Trophoblast cell (in vitro differentiated cells and primary cell): ENCODE measurements around the gene TAGLN3.
A peak's percentile ranks its signal among the peaks of the same experiment; 100 is the strongest.

ENCODE experiments used
- DNase-seq, 2 donors: peaks; one replicate each; pipeline ENCODE4 v3.0.0-alpha.2; 2016
- H2AFZ ChIP-seq: 2 replicates; pipeline ENCODE4 v1.6.1; 2013; ENCODE audit warnings: low read length, moderate library complexity, mild to moderate bottlenecking; ENCODE audit not compliant: insufficient read depth, poor library complexity
- H2AK5ac ChIP-seq: 2 replicates; pipeline ENCODE4 v1.6.1; 2013; ENCODE audit warnings: mild to moderate bottlenecking, low read length
- H2BK120ac ChIP-seq: 2 replicates; pipeline ENCODE4 v1.6.1; 2013; ENCODE audit warnings: low read length, mild to moderate bottlenecking, moderate library complexity; ENCODE audit not compliant: insufficient read depth, poor library complexity
- H2BK12ac ChIP-seq: 2 replicates; pipeline ENCODE4 v1.6.1; 2013; ENCODE audit warnings: mild to moderate bottlenecking, low read length, moderate library complexity
- H2BK5ac ChIP-seq: 2 replicates; pipeline ENCODE4 v1.6.1; 2013; ENCODE audit warnings: low read length, low read depth, moderate library complexity, mild to moderate bottlenecking; ENCODE audit not compliant: poor library complexity
- H3K14ac ChIP-seq: 2 replicates; pipeline ENCODE4 v1.6.1; 2013; ENCODE audit warnings: mild to moderate bottlenecking, low read length
- H3K18ac ChIP-seq: 2 replicates; pipeline ENCODE4 v1.6.1; 2013; ENCODE audit warnings: mild to moderate bottlenecking, low read length
- H3K23ac ChIP-seq: 2 replicates; pipeline ENCODE4 v1.6.1; 2013; ENCODE audit warnings: low read length
- H3K27ac ChIP-seq: 2 replicates; pipeline ENCODE4 v1.5.1; 2013; ENCODE audit warnings: low read depth, mild to moderate bottlenecking, inconsistent platforms, low read length, moderate library complexity
- H3K27me3 ChIP-seq: 2 replicates; pipeline ENCODE4 v1.6.1; 2013; ENCODE audit warnings: inconsistent platforms, mild to moderate bottlenecking, low read length, moderate library complexity; ENCODE audit not compliant: insufficient read depth
- H3K36me3 ChIP-seq, 2 experiments: 1 replicate in 1 of 2; 2 replicates in 1 of 2; pipeline ENCODE4 v1.6.1; 2013; ENCODE audit warnings: low read length in 2 of 2, mild to moderate bottlenecking in 2 of 2, moderate library complexity in 1 of 2; ENCODE audit not compliant: insufficient read depth in 2 of 2, control insufficient read depth in 1 of 2
- H3K4ac ChIP-seq: 2 replicates; pipeline ENCODE4 v1.6.1; 2013; ENCODE audit warnings: low read depth, mild to moderate bottlenecking, low read length, moderate library complexity
- H3K4me1 ChIP-seq, 2 experiments: 1 replicate in 1 of 2; 2 replicates in 1 of 2; pipeline ENCODE4 v1.6.1; 2013; ENCODE audit warnings: low read length in 2 of 2, mild to moderate bottlenecking in 2 of 2, moderate library complexity in 1 of 2; ENCODE audit not compliant: insufficient read depth in 2 of 2, control insufficient read depth in 1 of 2
- H3K4me2 ChIP-seq: 2 replicates; pipeline ENCODE4 v1.6.1; 2013; ENCODE audit warnings: inconsistent platforms, mild to moderate bottlenecking, low read length, moderate library complexity
- H3K4me3 ChIP-seq: 2 replicates; pipeline ENCODE4 v1.5.1; 2013; ENCODE audit warnings: mild to moderate bottlenecking, low read depth, low read length, inconsistent platforms
- H3K79me1 ChIP-seq: one replicate; pipeline ENCODE4 v1.6.1; 2013; ENCODE audit warnings: low read length
- H3K79me2 ChIP-seq: 2 replicates; pipeline ENCODE4 v1.6.1; 2013; ENCODE audit warnings: low read length, mild to moderate bottlenecking; ENCODE audit not compliant: control insufficient read depth, insufficient read depth, poor library complexity
- H3K9ac ChIP-seq: 2 replicates; pipeline ENCODE4 v1.6.1; 2013; ENCODE audit warnings: mild to moderate bottlenecking, low read length
- H3K9me3 ChIP-seq: 2 replicates; pipeline ENCODE4 v1.6.1; 2013; ENCODE audit warnings: low read depth, mild to moderate bottlenecking, control low read depth, inconsistent platforms, low read length; ENCODE audit not compliant: insufficient read depth
- H4K12ac ChIP-seq: 2 replicates; pipeline ENCODE4 v1.6.1; 2013; ENCODE audit warnings: low read depth, mild to moderate bottlenecking, low read length, moderate library complexity
- H4K8ac ChIP-seq: 2 replicates; pipeline ENCODE4 v1.6.1; 2013; ENCODE audit warnings: low read depth, mild to moderate bottlenecking, low read length, moderate library complexity
- H4K91ac ChIP-seq: one replicate; pipeline ENCODE4 v1.6.1; 2013; ENCODE audit warnings: low read depth, mild to moderate bottlenecking, low read length, moderate library complexity
- WGBS: extraction: QIAGEN DNeasy Blood & Tissue Kit; methylation state at CpG from one replicate; pipeline ENCODE4 v1.1.7; 2013; ENCODE audit warnings: missing lambda C conversion rate; ENCODE audit not compliant: insufficient read length, insufficient coverage; ENCODE audit errors: extremely low coverage; 5-methylcytosine and 5-hydroxymethylcytosine counted together

The TAGLN3 gene

GRCh38 chr3:111971533-111972130 is 27.1 kb upstream of the TAGLN3 start:
- Histone ChIP-seq H3K4ac (no peak overlapping the region), H4K8ac (no peak overlapping the region), H3K79me1 (no peaks in the 10 kb centered on the region), H3K4me2 (no peak overlapping the region), H2BK5ac (no peak overlapping the region), H4K91ac (no peak overlapping the region), H2BK12ac (no peak overlapping the region), H3K23ac (peak overlapping the region; percentile 14), H2AK5ac (no peak overlapping the region), H3K27ac (no peak overlapping the region), H3K4me1 (no peaks in the 10 kb centered on the region), H3K9me3 (no peaks in the 10 kb centered on the region), H3K4me3 (peak overlapping the region; percentile 45), H2BK120ac (no peak overlapping the region), H3K9ac (no peak overlapping the region), H3K79me2 (no peaks in the 10 kb centered on the region), H3K14ac (no peak overlapping the region), H4K12ac (no peak overlapping the region), H3K36me3 (peaks cover 6 to 13% of the 10 kb centered on the region in 2 experiments), H3K27me3 (no peaks in the 10 kb centered on the region), H3K18ac (no peak overlapping the region), H2AFZ (no peak overlapping the region)
- no CpG with 5 or more reads among the region's 11 CpGs for WGBS
- DNase-seq = peak in 1 of 2 donors; percentile 13

- no peak overlapping the region for H4K91ac ChIP-seq
- H3K27me3 ChIP-seq = no peaks in the 10 kb centered on the region
- no peak overlapping the region for H2AK5ac ChIP-seq
- H2BK12ac ChIP-seq = no peak overlapping the region
- no peak overlapping the region for H2BK5ac ChIP-seq
- no peak overlapping the region for H3K23ac ChIP-seq
- H3K79me2 ChIP-seq = no peaks in the 10 kb centered on the region
- H3K9me3 ChIP-seq = no peaks in the 10 kb centered on the region
- H3K4me3 ChIP-seq = no peak overlapping the region
- H3K4me2 ChIP-seq = no peak overlapping the region
- no peaks in the 10 kb centered on the region for H3K79me1 ChIP-seq
- H3K4ac ChIP-seq = no peak overlapping the region
- no peak overlapping the region for H3K9ac ChIP-seq
- no CpG with 5 or more reads among the region's 3 CpGs for WGBS
- H4K12ac ChIP-seq = no peak overlapping the region
- peak in 1 of 2 donors; percentile 42 for DNase-seq
- no peak overlapping the region for H4K8ac ChIP-seq
- H3K36me3 ChIP-seq = peaks cover 6 to 13% of the 10 kb centered on the region in 2 experiments
- H3K14ac ChIP-seq = no peak overlapping the region
- H3K18ac ChIP-seq = no peak overlapping the region
- no peak overlapping the region for H2AFZ ChIP-seq
- no peaks in the 10 kb centered on the region for H3K4me1 ChIP-seq
- no peak overlapping the region for H3K27ac ChIP-seq
- no peak overlapping the region for H2BK120ac ChIP-seq
Observed at GRCh38 chr3:111972891-111973290, 25.8 kb upstream of the TAGLN3 start.

- no peaks in the 10 kb centered on the region for H3K27me3 ChIP-seq
- no peak overlapping the region for H3K4ac ChIP-seq
- H3K4me2 ChIP-seq = no peak overlapping the region
- H3K79me1 ChIP-seq = peaks cover 4% of the 10 kb centered on the region
- H3K14ac ChIP-seq = no peak overlapping the region
- no peak overlapping the region for H4K8ac ChIP-seq
- no peak overlapping the region for H3K27ac ChIP-seq
- H3K4me3 ChIP-seq = no peak overlapping the region
- no peak overlapping the region for H2BK12ac ChIP-seq
- no peaks in the 10 kb centered on the region for H3K9me3 ChIP-seq
- no peak overlapping the region for H3K18ac ChIP-seq
- H2AK5ac ChIP-seq = no peak overlapping the region
- no peak overlapping the region for H4K91ac ChIP-seq
- H2BK120ac ChIP-seq = no peak overlapping the region
- no peak overlapping the region for H3K23ac ChIP-seq
- no peak overlapping the region for H2AFZ ChIP-seq
- WGBS = no CpG with 5 or more reads among the region's 2 CpGs
- H3K79me2 ChIP-seq = peaks cover 2% of the 10 kb centered on the region
- no peak overlapping the region for H3K9ac ChIP-seq
- no peaks in the 10 kb centered on the region for H3K4me1 ChIP-seq
- peaks cover 4 to 8% of the 10 kb centered on the region in 2 experiments for H3K36me3 ChIP-seq
- H4K12ac ChIP-seq = no peak overlapping the region
- H2BK5ac ChIP-seq = no peak overlapping the region
- no peak for DNase-seq
Observed at GRCh38 chr3:111975131-111975530, 23.6 kb upstream of the TAGLN3 start.

GRCh38 chr3:111976254-111976653 is 22.5 kb upstream of the TAGLN3 start:
- Histone ChIP-seq H4K8ac (no peak overlapping the region), H3K27me3 (no peaks in the 10 kb centered on the region), H3K4me1 (no peaks in the 10 kb centered on the region), H3K9ac (no peak overlapping the region), H3K9me3 (no peaks in the 10 kb centered on the region), H4K91ac (no peak overlapping the region), H2BK120ac (no peak overlapping the region), H3K18ac (no peak overlapping the region), H3K79me2 (peaks cover 2% of the 10 kb centered on the region), H2AK5ac (no peak overlapping the region), H3K4me3 (no peak overlapping the region), H3K4me2 (no peak overlapping the region), H3K23ac (no peak overlapping the region), H2BK12ac (no peak overlapping the region), H3K27ac (no peak overlapping the region), H3K14ac (no peak overlapping the region), H2AFZ (no peak overlapping the region), H2BK5ac (no peak overlapping the region), H4K12ac (no peak overlapping the region), H3K4ac (no peak overlapping the region), H3K79me1 (peaks cover 4% of the 10 kb centered on the region), H3K36me3 (peaks cover 2 to 6% of the 10 kb centered on the region in 2 experiments)
- WGBS = no CpG with 5 or more reads among the region's 2 CpGs
- DNase-seq = no peak
